GM12892 (cell line): ENCODE data around the gene MAPK14.

ENCODE experiments used
- POLR2A ChIP-seq: IDR thresholded peaks from 2 replicates; pipeline ENCODE4 v1.6.1; 2011; ENCODE audit warnings: low read depth, low read length, control low read depth
- POLR2AphosphoS5 ChIP-seq: IDR thresholded peaks from 2 replicates; pipeline ENCODE4 v1.6.1; 2011; ENCODE audit warnings: low read depth, low read length, control low read depth
- TAF1 ChIP-seq: IDR thresholded peaks from 2 replicates; pipeline ENCODE4 v1.6.1; 2011; ENCODE audit warnings: low read depth, mild to moderate bottlenecking, control low read depth, low read length, borderline replicate concordance

GRCh38 chr6:36042618-36043260 is 15.1 kb downstream of the MAPK14 start:
- no peak for TF ChIP-seq POLR2AphosphoS5
- no peak for TF ChIP-seq POLR2A
- TF ChIP-seq TAF1: no peak
